HG03378 (cell line): ENCODE results near the gene LRMDA.
A peak's percentile ranks its signal among the peaks of the same experiment; 100 is the strongest.

ENCODE experiments used
- ATAC-seq: cut with Tn5 transposase; IDR thresholded peaks from one replicate; pipeline ENCODE4 v1.9.1; 2021; ENCODE audit warnings: mild to moderate bottlenecking, moderate library complexity; ENCODE audit not compliant: unreplicated experiment

The LRMDA gene

DNA sequence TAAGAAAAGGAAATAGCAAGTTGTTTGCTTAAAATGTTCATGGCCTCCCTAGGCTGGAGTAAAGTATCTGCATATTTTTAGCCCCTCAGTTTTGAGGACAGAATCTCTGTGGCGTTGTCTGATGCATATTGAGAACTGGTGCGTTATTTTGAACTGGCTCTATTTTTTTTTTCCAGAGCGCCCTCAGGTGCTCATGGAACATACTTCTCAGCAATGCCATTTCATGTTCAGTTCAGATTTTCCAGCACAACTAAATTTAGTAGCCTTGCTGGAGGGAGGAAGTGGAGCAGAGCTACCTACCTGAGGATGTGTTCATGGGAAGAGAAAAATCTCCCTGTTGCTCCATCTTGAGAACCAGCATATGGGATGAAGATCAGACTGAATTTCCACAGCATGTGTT lies 870.5 kb downstream of the LRMDA start:
- no peak for ATAC-seq

DNA sequence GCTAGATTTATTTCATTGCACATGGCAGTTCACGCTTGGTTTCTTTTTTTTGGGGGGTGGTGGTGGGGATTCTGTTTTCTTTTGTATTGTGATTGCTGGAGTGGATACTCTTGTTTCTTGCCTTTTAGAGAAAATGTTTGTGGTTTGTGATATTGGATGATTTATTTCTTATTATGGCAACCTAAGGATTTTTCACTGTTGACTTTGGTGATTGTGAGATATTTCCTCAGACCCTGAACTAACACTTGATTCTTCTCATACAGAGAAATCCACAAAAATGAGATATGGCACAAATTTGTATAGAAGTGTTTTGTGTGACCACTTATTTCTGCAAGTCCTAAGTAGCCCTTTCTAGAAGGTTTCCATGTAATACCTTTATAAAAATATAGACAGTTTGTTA lies 871.1 kb downstream of the LRMDA start:
- ATAC-seq, result no peak

DNA sequence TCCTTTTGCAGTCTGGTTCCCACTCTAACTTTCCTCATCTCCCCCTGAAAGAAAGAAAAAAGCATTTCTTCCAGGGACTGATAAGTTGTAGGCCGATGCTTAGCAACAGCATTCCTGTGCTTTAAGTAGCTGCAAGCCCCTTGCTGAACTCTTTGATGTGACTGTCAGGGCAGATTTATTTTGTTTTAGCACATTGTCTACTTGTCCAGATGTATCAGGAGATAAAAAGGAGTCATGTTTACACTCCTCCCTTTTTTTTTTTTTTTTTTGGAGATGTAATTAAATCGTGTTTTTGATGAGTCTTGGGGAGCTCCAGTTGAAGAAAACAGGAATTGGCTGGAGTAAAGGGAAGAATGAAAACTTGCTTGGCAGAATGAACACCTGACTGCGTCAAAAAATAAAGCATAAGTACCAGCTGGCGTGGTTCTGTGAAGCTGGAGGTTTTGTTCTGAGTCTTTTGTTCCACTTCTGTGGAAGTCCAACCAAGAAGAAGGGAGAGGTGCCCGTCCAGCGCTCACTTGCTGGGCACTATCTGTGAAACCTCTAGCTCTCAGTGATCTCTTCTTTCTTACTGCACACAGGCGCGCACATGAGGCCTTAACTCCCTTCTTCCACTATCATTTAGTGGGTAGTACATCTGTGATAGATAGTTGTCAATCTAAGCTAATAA lies 871.7 kb downstream of the LRMDA start:
- no peak for ATAC-seq

DNA sequence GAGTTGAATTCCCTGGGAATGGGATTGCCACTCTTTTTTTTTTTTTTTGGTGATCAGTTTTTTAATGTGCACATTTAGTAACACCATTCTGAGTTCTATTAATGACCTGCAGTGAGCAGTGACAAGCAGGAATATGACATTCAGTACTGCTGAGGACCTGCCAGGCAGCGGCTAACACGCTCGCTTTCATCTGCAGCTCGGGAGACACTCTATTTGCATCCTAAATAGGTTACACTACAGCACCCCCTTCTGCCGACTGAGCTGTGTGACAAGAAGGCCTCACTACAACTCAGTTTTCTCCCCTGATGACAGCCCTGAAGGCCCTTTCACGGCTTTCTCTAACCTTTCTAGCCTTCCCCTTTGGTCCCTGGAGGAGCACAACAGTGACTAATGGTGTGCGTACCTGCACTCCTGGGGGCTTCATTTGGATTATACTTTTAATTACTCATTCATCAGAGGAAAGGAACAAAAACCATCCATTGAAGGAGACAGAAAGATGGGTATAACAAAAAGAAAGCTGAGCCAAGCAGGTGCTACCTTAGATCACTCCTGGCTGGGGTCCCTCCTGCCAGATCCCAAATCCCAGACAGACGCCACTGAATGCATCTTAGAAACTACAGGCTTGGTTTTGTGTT lies 872.4 kb downstream of the LRMDA start:
- ATAC-seq, result no peak

DNA sequence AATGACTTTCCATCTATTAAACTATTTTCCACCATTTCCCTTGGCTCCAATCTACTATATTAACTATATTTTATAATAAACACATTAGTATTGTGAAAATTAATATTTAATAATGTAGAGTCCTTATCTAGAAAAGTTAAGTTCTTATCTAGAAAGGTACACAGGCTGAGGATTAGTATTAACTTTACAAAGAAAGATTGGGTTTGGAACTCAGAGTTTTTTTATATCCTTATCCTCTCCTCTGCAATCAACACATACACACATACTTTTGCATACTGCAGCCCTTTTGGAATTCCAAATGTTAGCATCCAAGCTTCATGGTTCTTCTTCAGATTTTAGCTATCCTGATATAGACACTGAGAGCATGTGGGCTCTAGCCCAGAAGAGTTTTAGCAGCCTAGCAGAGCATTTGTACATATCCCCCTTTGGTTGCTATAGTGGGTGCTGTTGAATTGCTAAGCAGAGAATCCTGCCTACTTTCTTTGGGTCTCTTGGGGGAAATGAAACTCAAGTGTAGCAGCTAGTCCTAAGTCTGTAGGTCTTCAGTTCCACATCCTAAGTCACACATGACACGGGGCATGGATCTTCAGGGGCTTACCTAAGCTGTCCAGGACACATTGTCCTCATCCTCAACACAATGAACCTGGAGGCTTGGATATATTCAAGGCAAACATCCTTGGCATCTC lies 874.6 kb downstream of the LRMDA start:
- no peak for ATAC-seq

DNA sequence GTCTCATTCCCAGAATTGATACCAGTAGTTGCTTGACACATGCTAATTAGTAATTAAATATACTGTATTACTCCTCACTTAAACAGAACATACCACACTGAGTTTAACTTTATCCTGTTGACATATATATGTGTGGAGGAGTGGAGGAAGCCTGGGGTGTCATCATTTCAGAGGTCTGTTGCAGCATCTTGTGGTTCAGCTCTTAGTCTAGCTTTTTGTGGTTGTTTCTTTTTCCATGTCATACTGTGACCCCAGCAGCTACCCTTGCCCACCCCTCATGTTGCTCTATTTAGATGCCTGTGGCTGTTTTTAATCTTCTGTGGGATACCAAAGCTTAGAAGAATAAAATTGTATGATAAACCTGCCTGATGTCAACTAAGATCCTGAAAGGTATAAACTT lies 875.4 kb downstream of the LRMDA start:
- no peak for ATAC-seq

DNA sequence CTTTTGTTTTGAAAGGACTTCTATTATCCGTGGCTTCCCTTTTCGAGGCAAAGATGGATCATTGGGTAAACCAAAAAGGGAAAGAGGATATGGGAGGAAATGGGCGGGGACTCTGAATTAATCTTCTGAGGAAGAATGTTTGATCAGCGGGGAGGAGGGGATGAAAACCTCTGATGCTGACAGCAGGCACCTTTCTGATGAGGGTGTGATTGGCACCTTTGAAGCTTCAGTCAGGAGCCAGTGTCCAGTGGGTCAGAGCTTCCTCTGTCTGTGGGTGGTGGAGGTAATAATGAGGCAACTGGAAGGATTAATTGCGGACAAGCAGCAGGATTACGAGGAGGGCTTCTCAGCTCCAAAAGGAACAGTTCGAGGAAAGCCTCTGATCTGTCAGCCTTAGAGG lies 877.6 kb downstream of the LRMDA start:
- no peak for ATAC-seq

DNA sequence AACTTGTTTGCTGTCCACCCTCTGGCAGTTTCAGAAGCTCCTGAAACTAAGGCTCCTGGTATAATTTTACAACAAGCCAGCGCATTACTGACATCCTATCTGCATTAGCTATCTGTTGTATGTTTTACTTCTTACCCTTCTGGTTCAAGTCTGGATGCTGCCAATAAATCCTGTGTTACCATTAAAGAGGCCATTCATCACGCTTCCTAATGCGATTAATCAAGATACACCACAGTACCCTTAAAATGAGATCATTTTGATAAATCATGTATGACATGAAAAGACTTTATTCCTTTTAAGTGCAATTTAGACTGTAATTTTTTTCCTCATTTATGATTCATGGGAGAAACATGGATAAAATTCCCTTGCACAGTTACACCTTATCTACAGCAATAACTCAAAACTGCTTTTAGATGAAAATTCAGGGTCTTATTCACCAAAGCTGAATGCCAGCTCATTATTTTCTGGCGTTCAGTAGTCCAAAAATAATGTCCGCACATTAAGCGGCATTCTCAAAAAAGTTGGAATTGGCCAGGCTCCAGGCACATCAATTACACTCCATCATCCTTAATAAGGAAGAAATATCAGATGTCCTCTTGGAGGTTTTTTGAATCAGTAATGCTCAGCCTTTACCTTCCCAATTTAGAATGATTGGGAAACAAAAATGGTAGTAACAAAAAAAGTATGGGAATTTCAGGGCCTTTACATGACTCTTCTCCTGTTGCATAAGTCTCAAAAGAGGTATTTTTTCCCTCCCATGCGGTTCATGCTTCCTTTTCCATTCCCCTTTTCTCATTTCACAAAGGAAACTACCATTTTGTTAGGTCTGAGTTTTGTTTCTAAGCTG lies 878.5 kb downstream of the LRMDA start:
- ATAC-seq, result no peak

DNA sequence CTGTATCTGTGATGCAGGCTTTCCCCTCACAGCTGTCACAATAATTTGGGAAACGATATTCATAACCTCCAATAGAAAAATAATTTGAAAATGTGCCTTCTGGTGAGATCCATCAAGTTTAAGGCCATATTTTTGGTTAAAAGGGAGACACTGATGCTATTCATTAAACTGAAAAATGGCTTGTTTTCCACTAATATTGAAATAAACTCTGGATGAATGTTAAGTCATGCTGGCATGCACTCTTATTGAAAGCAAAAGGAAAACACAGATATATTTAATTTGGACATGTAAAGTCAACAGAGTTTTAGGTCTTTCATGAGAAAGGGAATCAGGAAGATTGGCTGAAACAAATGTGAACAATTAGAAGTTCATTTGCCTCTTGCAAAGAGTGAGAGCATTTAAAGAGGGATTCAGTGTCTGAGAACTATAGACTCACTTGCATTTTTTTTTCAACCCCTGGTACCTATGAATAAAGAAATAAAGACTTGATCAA lies 879.2 kb downstream of the LRMDA start:
- no peak for ATAC-seq

DNA sequence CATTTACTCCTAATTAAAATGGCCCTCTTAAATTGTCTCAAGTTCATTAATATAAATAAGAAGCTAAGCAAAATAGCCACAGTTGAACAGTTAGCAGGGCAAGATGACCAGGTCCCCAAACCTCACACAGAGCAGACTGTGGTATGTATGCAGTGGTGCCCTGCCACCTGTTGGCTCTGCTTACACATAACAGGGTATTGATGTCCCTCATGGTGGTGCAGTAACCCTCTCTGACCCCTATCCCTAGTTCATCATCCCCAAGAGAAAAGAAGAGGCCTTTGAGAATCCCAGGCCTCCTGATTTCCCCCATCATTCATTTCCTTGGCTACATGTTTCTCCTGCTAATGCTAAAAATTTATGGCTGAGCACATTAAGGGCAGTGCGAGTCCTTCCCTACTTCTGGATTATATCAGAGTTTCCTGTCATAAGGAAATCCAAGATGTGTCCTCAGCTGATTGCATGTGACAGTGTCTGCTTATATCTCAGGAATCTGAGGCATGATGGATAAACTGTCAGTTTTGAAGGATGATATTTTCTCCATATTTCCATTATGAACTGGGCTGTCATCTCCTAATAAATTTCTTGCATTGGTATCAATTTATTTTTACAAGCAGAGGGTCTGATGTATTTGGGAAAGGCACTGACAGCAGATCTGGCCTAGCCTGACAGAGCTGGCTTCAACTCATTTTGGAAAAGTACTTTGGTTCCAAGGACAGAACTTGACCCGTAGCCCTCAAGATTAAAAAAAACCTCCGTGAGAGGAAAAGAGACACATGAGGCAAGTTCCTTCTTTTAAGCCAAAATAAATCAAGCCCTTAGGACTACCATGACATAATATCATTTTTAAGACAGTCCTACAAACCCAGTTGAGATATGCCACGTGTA lies 880.6 kb downstream of the LRMDA start:
- peak; percentile 66 for ATAC-seq

DNA sequence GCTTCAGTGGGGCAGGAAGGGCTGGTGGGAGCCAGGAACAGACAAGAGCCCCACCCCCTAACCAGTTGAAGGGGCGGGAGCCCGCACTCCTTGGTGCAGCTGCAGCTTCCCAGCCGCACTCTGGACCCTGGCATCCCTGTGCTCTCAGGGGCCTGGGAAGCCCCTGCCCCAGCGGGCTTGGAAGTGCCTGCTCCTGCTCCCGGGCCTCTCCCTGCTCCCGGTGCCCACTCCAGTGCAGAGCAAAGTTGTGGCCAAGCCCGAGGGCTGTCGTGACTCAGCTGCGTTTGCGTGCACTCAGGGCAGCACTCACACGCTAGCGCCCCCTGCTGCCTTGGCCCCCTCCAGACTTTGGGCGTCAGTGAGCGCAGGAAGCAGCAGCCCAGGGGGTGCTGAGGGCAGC lies 883.8 kb downstream of the LRMDA start:
- no peak for ATAC-seq

DNA sequence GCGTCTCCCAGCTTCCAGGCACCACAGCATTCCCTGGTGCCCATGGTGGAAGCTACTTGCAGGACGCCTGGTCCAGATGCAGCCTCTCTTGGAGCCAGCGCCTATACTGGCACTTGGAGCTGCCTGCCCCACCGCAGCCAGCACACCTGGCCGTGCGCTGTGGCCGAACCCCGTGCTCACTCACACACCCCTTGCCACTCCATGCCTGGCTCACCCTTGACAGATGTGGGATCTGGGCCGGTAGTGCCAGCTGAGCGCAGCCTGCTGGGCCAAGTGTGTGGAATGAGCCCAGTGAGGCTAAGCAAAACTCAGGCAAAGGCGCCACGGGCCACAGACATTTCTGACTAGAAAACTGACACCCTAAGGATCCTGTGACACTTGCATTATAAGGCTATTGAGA lies 884.8 kb downstream of the LRMDA start:
- no peak for ATAC-seq

DNA sequence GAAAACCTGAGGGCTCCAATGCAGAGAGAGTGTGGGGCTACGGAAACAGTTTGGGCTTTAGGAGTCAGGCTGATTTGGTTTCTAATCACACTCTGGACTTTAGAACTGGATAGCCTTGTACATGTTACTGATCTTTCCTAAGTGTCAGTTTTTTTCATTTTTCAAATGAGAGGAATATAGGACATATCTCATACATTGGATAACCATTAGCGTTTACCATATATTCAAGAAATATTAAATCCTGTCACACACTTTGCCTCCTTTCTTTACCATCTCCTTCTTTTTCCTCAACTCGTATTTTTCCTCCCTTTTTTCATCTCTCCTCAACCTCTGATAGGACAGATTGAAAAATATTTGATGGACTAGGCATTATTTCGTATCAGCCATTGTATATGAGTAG lies 885.7 kb downstream of the LRMDA start:
- ATAC-seq, result no peak

DNA sequence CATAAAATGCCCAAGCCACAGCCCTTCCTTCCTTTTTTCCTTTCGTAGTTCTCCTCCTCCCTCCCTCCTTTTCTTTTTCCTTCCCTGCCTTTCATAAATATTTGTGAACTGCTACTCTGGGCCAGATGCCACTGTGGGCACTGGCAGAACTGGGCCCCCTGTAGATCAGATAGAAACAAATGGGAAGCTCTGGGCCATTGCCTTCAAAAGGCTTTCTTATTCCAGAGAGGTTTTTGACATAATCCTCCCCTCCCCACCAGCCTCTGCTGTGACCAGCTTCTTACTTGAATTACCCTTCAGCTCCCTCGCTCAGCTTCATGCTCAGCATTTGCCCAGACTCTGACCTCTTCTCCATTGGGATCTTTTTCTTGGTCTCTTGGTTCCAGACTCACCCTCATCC lies 886.8 kb downstream of the LRMDA start:
- ATAC-seq, result no peak

DNA sequence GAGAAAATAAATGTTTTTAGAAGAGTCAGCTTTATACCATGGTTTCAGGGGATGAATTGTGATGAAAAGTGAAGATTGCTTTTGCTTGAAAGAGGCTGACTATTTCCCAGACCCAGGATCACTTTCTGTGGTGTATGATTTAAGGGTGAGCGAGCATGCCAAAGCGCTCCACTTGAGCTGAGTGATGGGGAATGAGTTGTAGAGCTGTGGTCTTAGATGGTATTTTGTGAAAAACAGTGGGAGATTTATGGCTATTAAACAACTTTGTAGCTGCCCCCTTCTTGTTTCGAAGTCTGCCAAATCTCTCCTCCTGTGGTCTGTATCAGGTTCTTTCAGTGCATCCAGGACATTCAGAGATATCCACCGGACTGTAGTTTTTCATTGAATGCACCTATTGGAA lies 888.2 kb downstream of the LRMDA start:
- ATAC-seq, result no peak

DNA sequence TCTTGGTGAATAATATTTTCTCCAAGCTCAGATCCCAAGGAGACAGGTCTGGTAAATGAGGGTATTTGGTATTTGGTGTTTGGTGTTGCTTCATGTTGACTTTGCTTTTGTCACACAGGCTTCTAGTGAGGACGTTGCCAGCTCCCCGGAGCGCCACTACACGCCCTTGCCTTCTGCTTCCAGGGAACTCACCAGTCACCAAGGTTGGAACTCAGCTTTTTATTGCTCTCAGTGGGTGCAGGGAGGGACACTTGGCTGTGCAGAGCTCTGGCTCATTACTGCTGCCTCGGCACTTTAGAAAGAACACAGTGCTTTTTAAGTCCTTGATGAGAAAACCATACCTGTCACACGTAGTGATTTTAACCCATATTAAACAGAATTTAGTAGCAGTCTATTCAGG lies 892.9 kb downstream of the LRMDA start:
- ATAC-seq, result no peak

DNA sequence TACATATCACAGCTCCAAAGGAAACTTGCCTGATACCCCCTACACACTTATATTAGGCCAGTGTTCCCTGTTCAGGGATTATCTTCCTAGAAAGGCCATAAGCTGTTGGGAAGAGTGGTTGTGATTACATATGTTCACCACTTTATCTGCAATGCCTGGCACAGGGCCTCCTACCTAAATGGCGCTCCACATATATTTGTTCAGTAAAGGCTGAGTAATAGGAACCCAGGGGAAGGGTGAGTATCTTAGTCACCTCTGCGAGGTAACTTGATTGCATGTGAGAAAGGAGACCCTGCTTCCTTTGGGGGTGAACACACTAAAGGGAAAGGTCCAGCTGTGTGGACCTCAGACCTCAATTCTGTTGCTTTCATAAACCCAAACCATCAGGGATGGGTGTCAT lies 896.0 kb downstream of the LRMDA start:
- ATAC-seq, result no peak

DNA sequence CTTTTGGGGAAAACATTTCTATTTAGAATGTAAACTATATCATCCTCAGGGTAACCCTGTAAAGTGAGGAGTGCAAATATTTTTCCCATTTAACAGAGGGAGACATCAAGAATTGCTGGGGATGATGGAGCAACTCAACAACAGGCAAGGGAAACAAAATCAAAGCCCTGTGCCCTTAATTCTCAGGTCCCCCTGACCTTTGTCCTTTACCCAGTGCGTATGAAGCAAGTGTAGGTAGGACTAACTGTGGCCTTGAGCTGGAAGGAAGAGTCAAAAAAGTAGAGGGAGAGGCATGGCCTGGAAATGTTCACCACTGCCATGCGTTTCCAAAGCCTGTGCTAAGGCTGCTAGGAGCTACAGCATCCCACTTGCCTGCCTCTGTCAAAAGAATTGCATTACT lies 896.9 kb downstream of the LRMDA start:
- no peak for ATAC-seq

DNA sequence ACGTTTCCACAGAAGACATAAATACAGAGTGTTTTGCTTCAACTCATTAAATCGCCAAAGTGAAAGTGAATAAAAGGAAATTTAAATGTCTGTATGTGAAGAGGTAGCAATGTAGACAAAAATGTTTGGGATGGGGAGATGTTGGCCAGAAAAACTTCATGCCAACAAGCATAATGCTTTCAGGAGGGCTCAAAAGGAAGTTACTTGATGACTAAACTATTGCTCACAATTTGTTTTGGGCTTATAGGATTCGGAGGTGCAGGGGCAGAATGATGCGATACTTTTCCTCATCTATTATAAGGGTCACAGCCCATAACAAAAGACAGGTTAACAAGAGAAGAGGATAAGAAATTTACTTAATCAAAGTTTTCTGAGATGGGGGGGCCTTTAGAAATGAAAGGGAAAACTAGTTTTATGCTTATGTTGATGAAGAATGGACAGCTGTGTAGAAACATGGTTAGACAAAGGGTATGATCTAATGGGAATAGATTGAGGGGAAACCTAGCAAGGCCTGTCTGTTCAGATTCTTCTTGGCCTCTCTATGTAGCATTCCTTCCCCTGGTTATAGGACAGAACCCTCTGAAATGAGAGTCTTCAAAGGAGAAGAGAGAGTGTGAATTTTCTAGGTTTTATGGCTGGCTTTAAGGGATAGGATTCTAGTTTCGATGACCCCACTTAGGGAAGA lies 898.6 kb downstream of the LRMDA start:
- no peak for ATAC-seq

DNA sequence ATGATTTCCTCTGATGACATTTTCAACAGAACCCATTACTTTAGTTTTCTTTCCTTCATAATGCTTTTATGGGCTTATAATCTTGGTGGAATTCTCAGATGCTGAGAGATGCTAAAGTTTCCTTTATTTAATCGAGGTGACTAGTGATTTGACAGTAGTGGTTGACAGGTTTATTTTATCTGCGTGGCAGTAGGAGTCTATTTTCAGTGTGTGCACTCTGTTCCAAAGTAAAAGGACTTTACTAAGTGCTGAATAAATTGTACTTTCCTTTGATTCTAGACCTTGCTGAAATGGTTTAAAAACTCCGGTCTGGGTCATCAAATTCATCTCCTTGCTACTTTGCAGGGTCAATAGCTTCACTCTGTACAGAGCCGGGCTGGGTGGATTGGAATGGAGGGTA lies 900.3 kb downstream of the LRMDA start:
- ATAC-seq, result no peak
